Measurements from ENCODE around the gene PSMC1. TPM values are rescaled to one million over a fixed set of nuclear protein-coding genes. Genes with fewer than 3 reads are reported as not detected.

PSMC1 gene
- total and polyA plus RNA-seq, 2 experiments from 2014 or later, result 112 to 139 TPM

DNA sequence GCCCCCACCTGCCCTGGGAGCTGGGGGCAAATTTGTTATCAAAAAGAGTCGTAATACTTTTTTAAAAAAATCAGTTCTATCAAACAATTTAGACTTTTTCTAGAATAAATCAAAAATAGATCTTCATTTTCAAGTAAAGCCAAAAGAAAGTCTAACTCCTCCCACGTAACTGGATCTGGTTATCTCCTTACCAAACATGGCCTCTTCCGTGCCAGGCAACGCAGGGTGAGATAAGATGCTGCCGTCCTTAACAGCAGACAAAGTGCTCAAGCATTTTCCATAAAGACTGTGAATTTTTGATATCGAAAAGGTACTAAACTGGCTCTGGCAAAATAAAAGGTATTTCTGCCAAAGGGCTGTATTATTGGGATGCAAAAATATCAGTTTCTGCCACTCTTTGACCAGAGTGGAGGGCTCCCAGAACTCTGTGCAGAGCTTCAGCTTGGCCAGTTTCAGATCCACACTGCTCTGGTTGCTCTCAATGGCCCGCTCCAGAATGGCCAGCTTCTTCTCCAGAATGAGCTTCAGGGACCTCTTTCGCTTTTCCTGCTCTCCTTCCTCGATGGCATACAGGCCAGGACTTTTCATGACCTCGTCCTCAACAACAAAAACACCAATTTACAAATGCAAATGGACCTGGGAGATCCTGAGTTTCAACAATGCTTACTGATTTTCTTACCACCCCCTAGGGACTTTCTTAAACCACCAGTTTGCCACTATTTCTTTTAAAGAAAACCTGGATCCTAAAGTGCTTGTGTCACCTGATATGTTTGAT, 46.4 kb downstream of the PSMC1 start (continued):
- TF ChIP-seq, protein P1, sequence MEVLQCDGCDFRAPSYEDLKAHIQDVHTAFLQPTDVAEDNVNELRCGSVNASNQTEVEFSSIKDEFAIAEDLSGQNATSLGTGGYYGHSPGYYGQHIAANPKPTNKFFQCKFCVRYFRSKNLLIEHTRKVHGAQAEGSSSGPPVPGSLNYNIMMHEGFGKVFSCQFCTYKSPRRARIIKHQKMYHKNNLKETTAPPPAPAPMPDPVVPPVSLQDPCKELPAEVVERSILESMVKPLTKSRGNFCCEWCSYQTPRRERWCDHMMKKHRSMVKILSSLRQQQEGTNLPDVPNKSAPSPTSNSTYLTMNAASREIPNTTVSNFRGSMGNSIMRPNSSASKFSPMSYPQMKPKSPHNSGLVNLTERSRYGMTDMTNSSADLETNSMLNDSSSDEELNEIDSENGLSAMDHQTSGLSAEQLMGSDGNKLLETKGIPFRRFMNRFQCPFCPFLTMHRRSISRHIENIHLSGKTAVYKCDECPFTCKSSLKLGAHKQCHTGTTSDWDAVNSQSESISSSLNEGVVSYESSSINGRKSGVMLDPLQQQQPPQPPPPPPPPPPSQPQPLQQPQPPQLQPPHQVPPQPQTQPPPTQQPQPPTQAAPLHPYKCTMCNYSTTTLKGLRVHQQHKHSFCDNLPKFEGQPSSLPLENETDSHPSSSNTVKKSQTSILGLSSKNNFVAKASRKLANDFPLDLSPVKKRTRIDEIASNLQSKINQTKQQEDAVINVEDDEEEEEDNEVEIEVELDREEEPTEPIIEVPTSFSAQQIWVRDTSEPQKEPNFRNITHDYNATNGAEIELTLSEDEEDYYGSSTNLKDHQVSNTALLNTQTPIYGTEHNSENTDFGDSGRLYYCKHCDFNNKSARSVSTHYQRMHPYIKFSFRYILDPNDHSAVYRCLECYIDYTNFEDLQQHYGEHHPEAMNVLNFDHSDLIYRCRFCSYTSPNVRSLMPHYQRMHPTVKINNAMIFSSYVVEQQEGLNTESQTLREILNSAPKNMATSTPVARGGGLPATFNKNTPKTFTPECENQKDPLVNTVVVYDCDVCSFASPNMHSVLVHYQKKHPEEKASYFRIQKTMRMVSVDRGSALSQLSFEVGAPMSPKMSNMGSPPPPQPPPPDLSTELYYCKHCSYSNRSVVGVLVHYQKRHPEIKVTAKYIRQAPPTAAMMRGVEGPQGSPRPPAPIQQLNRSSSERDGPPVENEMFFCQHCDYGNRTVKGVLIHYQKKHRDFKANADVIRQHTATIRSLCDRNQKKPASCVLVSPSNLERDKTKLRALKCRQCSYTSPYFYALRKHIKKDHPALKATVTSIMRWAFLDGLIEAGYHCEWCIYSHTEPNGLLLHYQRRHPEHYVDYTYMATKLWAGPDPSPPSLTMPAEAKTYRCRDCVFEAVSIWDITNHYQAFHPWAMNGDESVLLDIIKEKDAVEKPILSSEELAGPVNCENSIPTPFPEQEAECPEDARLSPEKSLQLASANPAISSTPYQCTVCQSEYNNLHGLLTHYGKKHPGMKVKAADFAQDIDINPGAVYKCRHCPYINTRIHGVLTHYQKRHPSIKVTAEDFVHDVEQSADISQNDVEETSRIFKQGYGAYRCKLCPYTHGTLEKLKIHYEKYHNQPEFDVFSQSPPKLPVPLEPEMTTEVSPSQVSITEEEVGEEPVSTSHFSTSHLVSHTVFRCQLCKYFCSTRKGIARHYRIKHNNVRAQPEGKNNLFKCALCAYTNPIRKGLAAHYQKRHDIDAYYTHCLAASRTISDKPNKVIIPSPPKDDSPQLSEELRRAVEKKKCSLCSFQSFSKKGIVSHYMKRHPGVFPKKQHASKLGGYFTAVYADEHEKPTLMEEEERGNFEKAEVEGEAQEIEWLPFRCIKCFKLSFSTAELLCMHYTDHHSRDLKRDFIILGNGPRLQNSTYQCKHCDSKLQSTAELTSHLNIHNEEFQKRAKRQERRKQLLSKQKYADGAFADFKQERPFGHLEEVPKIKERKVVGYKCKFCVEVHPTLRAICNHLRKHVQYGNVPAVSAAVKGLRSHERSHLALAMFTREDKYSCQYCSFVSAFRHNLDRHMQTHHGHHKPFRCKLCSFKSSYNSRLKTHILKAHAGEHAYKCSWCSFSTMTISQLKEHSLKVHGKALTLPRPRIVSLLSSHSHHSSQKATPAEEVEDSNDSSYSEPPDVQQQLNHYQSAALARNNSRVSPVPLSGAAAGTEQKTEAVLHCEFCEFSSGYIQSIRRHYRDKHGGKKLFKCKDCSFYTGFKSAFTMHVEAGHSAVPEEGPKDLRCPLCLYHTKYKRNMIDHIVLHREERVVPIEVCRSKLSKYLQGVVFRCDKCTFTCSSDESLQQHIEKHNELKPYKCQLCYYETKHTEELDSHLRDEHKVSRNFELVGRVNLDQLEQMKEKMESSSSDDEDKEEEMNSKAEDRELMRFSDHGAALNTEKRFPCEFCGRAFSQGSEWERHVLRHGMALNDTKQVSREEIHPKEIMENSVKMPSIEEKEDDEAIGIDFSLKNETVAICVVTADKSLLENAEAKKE (CRISPR knock-in tag; IDR thresholded peaks at IDR 0.05), result peak; percentile 95

- Histone ChIP-seq H3F3A (replicated peaks; ENCODE audit: low read depth) (peaks cover 3% of the 10 kb centered on the region; the same call in 1 of the 2 replicates), H4K20me1 (replicated peaks; ENCODE audit: insufficient read depth) (0 out of 2 replicates have a peak, but pooled peaks cover 5% of the 10 kb centered on the region), H2AFZ (no peak overlapping the region), H3K27ac (ENCODE audit: low read depth) (peak overlapping the region; percentile 32), H3K9me2 (ENCODE audit: insufficient read depth) (no peaks in the 10 kb centered on the region), H3K79me2 (replicated peaks; ENCODE audit: insufficient read depth) (0 out of 2 replicates have a peak, but pooled peaks cover 3% of the 10 kb centered on the region), H3K27me3 (ENCODE audit: insufficient read depth) (no peaks in the 10 kb centered on the region), H3K36me3 (ENCODE audit: insufficient read depth) (peaks cover 3% of the 10 kb centered on the region; the same call in 1 of the 2 replicates), H3K4me2 (peak overlapping the region; percentile 27), H3K4me3 (0 out of 2 replicates have a peak overlapping the region, but pooled peaks have one; percentile 5), H3K4me1 (ENCODE audit: insufficient read depth) (peaks cover 40% of the 10 kb centered on the region)
- Mint-ChIP-seq H3K4me1 (peaks cover 53% of the 10 kb centered on the region), H3K27ac (peak overlapping the region; percentile 68), H3K9me3 (peaks cover 9% of the 10 kb centered on the region), H3K4me3 (peak overlapping the region; percentile 29), H3K27me3 (ENCODE audit: insufficient read depth, low read depth, poor library complexity) (peaks cover 8% of the 10 kb centered on the region), H3K36me3 (ENCODE audit: low read depth) (peaks cover 43% of the 10 kb centered on the region)
- no peak for TF ChIP-seq ZNF114 (CRISPR knock-in tag; IDR thresholded peaks at IDR 0.05)
- ATAC-seq, result peak; percentile 31
- DNase-seq (ENCODE audit: low spot score), result no peak
Measured at GRCh38 chr14:90303473-90303872, 47.1 kb downstream of the PSMC1 start.

All from GM23338 (cell line).